Daoy (cell line): ENCODE data around the gene GPC3. TPM values are rescaled to one million over a fixed set of nuclear protein-coding genes. Genes with fewer than 3 reads are reported as not detected.
"Not testable (repeated sequence)": the region's sequence is repeated elsewhere in the genome, so short reads cannot be mapped to it uniquely, and the experiment has no call there.

Experiments
- DNase-seq: peaks from one replicate; pipeline ENCODE4 v3.0.0-alpha.2; 2015; ENCODE audit warnings: low read depth
- total RNA-seq: library from RNA; depleted of rRNA; stranded (reverse); fragments of >200 nt; shearing (Covaris generic); gene quantifications from 2 replicates; pipeline ENCODE4 v1.2.3, GENCODE V29; 2014

GPC3 gene
- total RNA-seq, 1 experiment from 2014 or later, result 0.34 TPM

- no peak for DNase-seq
Measured at GRCh38 chrX:133646719-133647116, 338.7 kb downstream of the GPC3 start.

- no peak for DNase-seq
Measured at GRCh38 chrX:133645977-133646718, 339.2 kb downstream of the GPC3 start.

GRCh38 chrX:133645256-133645655 is 340.1 kb downstream of the GPC3 start:
- DNase-seq, result no peak

DNA sequence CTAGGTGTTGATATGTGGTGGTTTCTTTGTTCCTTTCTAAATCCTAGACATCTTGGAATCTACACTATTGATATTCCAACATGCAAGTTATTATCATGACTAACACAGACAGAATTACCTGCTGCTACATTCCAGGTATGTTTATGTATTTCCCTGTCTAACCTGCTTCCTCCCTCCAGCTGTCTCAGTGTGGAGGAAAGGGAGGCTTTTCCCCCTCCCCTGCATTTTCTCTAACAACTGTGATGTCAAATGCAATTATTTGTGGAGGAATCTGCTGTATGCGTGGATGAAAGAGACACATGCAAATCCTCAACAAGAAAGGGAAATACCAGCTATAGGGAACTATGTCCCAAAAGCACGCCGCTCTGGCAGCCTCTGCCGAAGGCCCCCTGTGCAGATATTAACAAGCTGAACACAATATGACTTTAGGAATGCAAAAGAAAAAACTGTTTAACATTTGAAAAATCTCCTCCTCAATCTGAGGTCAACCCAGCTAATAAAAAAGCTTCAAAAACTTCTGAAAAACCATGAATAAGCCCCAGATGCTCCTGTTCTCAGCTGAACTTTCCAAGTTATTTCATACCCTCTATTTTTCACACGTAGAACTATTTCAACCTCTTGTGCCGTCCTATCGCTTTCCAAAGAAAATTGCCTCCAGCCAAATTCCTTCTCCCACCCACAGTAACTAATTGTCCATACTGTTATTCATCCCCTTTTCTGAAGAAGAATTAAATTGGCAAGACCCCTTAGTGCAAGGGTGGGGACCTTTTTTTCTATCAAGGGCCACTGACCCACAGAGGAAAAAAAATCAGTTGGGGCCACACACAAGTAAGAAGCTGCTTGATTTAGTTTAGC is 345.0 kb downstream of the GPC3 start:
- no peak for DNase-seq

GRCh38 chrX:133639726-133640125 is 345.7 kb downstream of the GPC3 start:
- no peak for DNase-seq

GRCh38 chrX:133638285-133638684 is 347.1 kb downstream of the GPC3 start:
- DNase-seq, result peak; percentile 57

GRCh38 chrX:133637765-133638164 is 347.6 kb downstream of the GPC3 start:
- DNase-seq, result no peak

DNA sequence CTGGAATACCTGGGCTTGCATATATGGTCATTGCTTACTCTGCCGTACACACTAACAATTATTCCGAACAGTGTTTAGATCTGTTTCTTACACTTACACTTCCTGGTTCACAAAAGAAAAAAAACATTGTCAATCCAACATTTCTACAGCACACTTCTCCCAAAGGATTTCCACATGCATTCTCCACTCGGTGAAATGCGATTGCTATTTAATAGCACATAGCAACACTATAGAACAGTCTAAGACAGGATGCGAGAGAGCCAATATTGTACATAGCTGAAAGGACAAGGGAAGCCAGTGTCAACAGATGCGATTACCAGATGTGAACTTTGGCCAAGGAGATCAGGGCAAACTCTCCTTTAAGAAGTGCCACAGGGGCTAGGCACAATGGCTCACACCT is 349.4 kb downstream of the GPC3 start:
- DNase-seq, result no peak

DNA sequence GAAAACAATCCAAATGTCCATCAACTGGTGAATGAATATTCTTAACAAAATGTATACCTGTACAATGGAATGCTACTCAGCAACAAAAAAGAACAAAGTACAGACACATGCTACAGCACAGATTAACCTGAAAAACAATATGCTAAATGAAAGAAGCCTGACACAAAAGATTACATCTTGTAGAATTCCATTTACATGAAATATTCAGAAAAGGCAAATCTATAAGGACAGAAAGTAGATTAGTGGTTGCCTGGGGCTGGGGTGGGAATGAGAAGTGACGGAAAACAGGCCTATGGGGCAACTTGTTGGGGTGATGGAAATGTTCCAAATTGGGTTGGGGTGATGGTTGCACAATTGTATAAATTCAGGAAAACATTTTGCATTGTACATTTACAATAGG is 351.0 kb downstream of the GPC3 start:
- DNase-seq, result no peak

- DNase-seq, result no peak
Measured at GRCh38 chrX:133633950-133634349, 351.4 kb downstream of the GPC3 start.

GRCh38 chrX:133633162-133633561 is 352.2 kb downstream of the GPC3 start:
- no peak for DNase-seq

DNA sequence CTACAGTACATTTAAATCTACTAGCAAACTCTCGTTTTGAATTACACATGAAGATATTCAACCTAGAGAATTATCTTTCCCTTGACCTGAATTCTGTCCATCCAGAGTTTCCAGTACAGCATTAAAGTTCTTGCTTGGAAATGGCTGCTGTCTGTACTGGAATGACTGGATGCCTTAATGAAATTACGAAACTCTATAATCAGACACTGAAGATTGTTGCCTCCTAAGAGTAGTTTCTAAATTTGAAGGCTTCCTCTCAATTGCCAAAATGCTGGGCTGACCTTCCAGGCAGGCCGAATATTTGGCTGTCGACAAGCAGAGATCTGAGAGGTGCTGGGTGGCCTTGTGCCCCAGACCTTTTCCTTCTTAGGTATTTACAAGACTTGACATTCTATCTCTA is 355.0 kb downstream of the GPC3 start:
- DNase-seq, result no peak

DNA sequence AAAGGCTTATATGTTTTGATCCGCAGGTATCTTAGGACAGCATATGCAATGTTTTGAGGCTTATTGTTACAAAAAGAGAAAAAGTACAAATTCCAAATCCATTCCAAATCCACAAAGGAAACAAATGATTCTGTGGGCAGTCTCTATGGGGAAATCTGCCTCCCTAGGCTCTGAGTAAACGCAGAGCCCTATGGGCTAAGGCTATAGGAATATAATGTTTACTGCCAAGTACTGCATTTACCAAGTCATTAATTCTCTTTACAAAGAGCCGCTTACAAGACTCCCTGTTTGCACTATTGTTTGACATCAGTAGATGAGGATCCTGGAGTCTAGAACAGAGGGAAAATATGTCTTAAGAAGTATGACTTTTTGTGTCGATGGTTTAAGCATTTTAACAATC is 357.7 kb downstream of the GPC3 start:
- no peak for DNase-seq

DNA sequence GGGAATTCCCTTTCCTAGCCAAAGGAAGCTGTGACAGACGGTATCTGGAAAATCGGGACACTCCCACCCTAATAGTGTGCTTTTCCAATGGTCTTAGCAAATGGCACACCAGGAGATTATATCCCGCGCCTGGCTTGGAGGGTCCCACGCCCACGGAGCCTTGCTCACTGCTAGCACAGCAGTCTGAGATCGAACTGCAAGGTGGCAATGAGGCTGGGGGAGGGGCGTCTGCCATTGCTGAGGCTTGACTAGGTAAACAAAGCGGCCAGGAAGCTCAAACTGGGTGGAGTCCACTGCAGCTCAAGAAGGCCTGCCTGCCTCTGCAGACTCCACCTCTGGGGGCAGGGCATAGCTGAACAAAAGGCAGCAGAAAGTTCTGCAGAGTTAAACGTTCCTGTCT is 364.0 kb downstream of the GPC3 start:
- not testable (repeated sequence) for DNase-seq

DNA sequence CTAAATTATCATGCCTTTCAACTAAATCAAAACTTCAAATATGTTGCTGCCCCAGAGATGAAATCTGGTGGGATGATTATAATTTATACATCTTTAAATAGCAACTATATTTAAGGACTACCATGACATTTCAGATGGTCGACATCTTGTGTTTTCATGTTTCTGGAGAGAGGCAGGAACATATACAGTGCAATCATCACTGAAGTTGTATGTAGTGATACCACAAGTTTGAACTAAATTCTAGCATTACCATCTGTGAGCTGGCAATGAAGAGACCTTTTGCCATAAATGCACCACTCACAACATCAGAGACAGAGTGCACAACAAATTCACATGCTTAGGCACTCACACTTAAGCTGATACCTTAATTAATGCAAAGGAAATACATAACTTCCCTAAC is 373.7 kb downstream of the GPC3 start:
- DNase-seq, result no peak

DNA sequence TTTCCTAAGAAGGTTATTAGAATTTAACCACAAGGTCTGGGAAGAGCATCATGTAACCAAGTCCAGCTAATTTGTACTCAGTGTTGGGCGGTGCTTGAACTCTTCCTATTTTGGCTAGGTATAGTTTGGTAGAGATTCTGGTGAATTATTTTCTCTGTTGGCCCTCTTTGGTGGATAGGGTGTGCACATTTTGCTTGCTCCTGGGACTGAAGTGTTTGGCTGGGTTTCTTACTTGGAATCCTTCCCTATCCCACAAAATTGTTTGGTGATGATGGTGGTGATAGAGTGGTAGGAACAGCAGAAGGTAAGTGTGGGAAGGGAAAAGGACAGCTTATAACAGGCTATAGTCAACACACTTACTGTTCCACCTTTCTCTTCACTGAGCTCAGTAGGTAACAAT is 375.3 kb downstream of the GPC3 start:
- peak; percentile 6 for DNase-seq

GRCh38 chrX:133609166-133609565 is 376.2 kb downstream of the GPC3 start:
- DNase-seq, result no peak

GRCh38 chrX:133608406-133608805 is 377.0 kb downstream of the GPC3 start:
- DNase-seq, result no peak

DNA sequence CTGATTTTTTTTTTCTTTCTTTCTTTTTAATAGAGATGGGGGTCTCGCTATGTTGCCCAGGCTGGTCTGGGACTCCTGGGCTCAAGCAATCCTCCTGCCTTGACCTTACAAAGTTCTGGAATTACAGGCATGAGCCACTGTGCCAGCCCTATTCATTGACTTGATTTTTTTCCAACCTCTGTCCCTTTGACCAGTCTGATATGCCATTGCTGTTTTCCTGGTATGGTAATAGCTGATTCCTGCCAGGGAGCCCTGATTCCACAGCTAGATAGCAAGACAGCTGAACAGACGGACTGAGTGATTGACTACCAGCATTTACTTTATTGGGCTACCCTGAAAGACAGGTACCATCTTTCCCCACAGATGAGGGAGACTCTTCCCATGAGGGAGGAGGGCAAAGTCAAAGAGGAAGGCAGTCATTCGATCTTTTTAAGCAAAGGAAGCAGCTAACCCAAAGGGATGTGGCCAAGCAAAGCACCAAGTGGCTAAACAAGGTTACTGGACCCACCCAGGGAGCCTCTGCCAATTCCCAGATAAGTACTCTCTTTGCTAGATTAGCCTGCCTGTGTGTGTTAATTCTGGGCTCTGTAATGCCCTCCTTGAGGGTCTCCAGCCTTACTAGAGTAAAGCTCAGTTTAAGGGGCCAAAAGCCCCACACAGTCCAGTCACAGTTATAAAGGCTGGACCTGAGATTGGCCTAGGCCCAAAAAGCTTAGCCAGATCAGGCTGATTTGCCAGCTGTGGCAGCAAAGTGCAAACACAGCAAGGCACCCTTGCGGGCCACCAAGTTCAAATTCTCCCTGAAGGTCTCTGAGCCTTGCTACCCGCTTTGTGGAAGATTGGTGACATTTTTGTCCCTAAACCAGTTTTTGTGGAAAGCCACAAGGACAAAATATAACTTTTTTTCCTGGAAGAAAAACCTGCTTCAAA is 377.7 kb downstream of the GPC3 start:
- no peak for DNase-seq

GRCh38 chrX:133606990-133607389 is 378.4 kb downstream of the GPC3 start:
- no peak for DNase-seq

DNA sequence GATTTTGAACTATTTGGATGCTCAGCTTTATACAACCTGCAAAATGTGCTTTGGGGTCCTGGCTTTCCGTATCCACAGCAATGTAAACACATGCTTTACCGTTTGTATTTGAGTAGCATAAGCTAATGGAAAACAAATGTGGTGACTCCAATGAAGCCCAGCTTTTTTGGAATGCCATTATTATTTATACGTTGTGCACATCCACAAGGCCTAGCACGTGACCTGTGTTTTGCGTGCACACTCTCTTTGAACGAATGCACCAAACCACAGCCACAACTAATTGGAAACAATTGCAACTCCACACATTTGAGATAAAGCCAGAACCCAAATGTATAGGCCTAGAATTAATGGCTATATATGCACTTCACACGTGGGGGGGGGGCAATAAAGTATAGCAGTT is 380.6 kb downstream of the GPC3 start:
- DNase-seq, result no peak

GRCh38 chrX:133602881-133603280 is 382.5 kb downstream of the GPC3 start:
- no peak for DNase-seq
